ENCODE results near the gene SH3YL1. TPM values are rescaled to one million over a fixed set of nuclear protein-coding genes. Genes with fewer than 3 reads are reported as not detected.

The SH3YL1 gene
- total and polyA plus RNA-seq, 2 of the 4 experiments (the other 2 are of a cell fraction): 18.1 to 21.2 TPM

GRCh38 chr2:246489-247144 lies 17.2 kb downstream of the SH3YL1 start:
- in situ Hi-C loops (cut with MboI; ENCODE audit: low sequenced_read_pairs): loop anchor here (10.0 kb wide), 2 partner anchors 418 to 1298 kb away; no protein-coding TSS in a partner anchor
- CTCF ChIA-PET: interaction anchor here (0.8 to 1.6 kb wide), 9 partner anchors 10 to 44 kb away, joined by 3 to 9 read pairs (median 6); no protein-coding TSS in a partner anchor

More at GRCh38 chr2:246489-247144, 17.2 kb downstream of the SH3YL1 start:
- Histone ChIP-seq H4K91ac (ENCODE audit: insufficient read depth, low read depth, low read length) (no peak overlapping the region), H2AK9ac (replicated peaks; ENCODE audit: low read depth, low read length, poor library complexity) (no peak overlapping the region), H3K9me1 (ENCODE audit: insufficient read depth, low read length) (0 out of 2 replicates have a peak, but pooled peaks cover 3% of the 10 kb centered on the region), H4K8ac (ENCODE audit: low read depth in 2 of 2, low read length in 2 of 2) (no peak overlapping the region), H3K4me2 (ENCODE audit: low read depth, low read length) (peak overlapping the region; percentile 22; the same call in 1 of the 2 replicates), H4K5ac (ENCODE audit: low read depth, low read length) (no peak overlapping the region), H3K27me3 (ENCODE audit: control insufficient read depth, insufficient read depth, low read length) (no peaks in the 10 kb centered on the region), H3K23ac (ENCODE audit: low read depth, low read length) (no peak overlapping the region), H2BK120ac (ENCODE audit: low read depth, low read length) (no peak overlapping the region), H2AK5ac (ENCODE audit: low read depth, low read length) (no peak overlapping the region), H3K9ac (ENCODE audit: low read depth, low read length) (peak overlapping the region; percentile 36), H3K36me3 (ENCODE audit: control insufficient read depth, insufficient read depth, low read length) (peaks cover 21% of the 10 kb centered on the region), H4K20me1 (ENCODE audit: insufficient read depth, low read length) (no peaks in the 10 kb centered on the region), H2BK15ac (ENCODE audit: low read depth, low read length) (no peak overlapping the region), H3K27ac (ENCODE audit: insufficient read depth, low read length) (peak overlapping the region; percentile 87; the same call in 1 of the 2 replicates), H3K14ac (replicated peaks; ENCODE audit: low read depth, low read length) (no peak overlapping the region), H2AFZ (replicated peaks; ENCODE audit: low read length, poor library complexity) (no peak overlapping the region), H3K4me1 (ENCODE audit: control insufficient read depth, insufficient read depth, low read length) (no peaks in the 10 kb centered on the region; the same call in 1 of the 2 replicates), H3K18ac (ENCODE audit: low read depth, low read length) (peak overlapping the region; percentile 62; the same call in 1 of the 2 replicates), H3K4ac (ENCODE audit: low read depth, low read length) (no peak overlapping the region), H3K56ac (ENCODE audit: extremely low read depth, insufficient read depth, low read length) (no peak overlapping the region), H2BK5ac (ENCODE audit: low read depth, low read length, poor library complexity, severe bottlenecking) (peak overlapping the region; percentile 59), H3K9me3 (ENCODE audit: control insufficient read depth, insufficient read depth, low read length) (no peaks in the 10 kb centered on the region), H3K4me3 (ENCODE audit: insufficient read depth, low read depth, low read length) (no peak overlapping the region), H2BK20ac (ENCODE audit: low read depth, low read length) (no peak overlapping the region), H3K79me1 (ENCODE audit: low read depth in 1 of 2, low read length in 2 of 2) (no peaks in the 10 kb centered on the region)
- no CpG with 5 or more reads among the region's 6 CpGs for WGBS, 2 experiments (ENCODE audit: extremely low coverage in 2 of 2, insufficient read length in 1 of 2)
- peak; percentile 94 for ATAC-seq (ENCODE audit: low read depth)
- peak; percentile 85 for DNase-seq
- peak; percentile 74 for TF ChIP-seq CTCF (conservative IDR thresholded peaks at IDR 0.05; ENCODE audit: low read depth, low read length)
- peak; percentile 0; the same call in 1 of the 2 replicates for TF ChIP-seq CEBPB (IDR thresholded peaks at IDR 0.05; ENCODE audit: low read depth, low read length)
- peak; percentile 55 for TF ChIP-seq RAD21 (IDR thresholded peaks at IDR 0.05; ENCODE audit: low read length)
- TF ChIP-seq FOS (IDR thresholded peaks at IDR 0.05; ENCODE audit: low read depth, low read length): no peak
- TF ChIP-seq MAFK (IDR thresholded peaks at IDR 0.05; ENCODE audit: low read depth, low read length): peak; percentile 32; the same call in 1 of the 2 replicates
- TF ChIP-seq MXI1 (IDR thresholded peaks at IDR 0.05; ENCODE audit: borderline replicate concordance, low read depth, low read length): peak; percentile 21; the same call in 1 of the 2 replicates
- no peak for TF ChIP-seq ELK1 (IDR thresholded peaks at IDR 0.05; ENCODE audit: borderline replicate concordance, low read depth, low read length)
- peak; percentile 60 for TF ChIP-seq SMC3 (IDR thresholded peaks at IDR 0.05; ENCODE audit: low read depth, low read length)
- no peak for TF ChIP-seq POLR2A (IDR thresholded peaks at IDR 0.05; ENCODE audit: low read depth, low read length)
- peak; percentile 81 for TF ChIP-seq MAZ (IDR thresholded peaks at IDR 0.05; ENCODE audit: borderline replicate concordance, low read depth, low read length)
- intact Hi-C loops (cut with micrococcal nuclease) (loop anchor here (1.0 to 2.0 kb wide), 3 partner anchors 14 to 1300 kb away; no protein-coding TSS in a partner anchor), dilution Hi-C loops (cut with HindIII; ENCODE audit: low sequenced_read_pairs, unreplicated experiment) (no loop called here)
- no TSS peak for BruUV-seq (replicated peaks)
- POLR2A ChIA-PET (ENCODE audit: unreplicated experiment): interaction anchor here (0.8 kb wide), 1 partner anchor 8 kb away, joined by 3 read pairs; no protein-coding TSS in a partner anchor

All from IMR-90 (cell line).